Fibroblast of skin of abdomen (primary cell): ENCODE measurements around the gene RBM18.

Experiments used
- DNase-seq: peaks from one replicate; pipeline ENCODE4 v3.0.0-alpha.2; 2013

The RBM18 gene

GRCh38 chr9:122204055-122204454 is 60.6 kb downstream of the RBM18 start:
- DNase-seq, result no peak

- DNase-seq, result no peak
Measured at GRCh38 chr9:122202111-122202510, 62.5 kb downstream of the RBM18 start.

- DNase-seq, result no peak
Measured at GRCh38 chr9:122201641-122202040, 63.0 kb downstream of the RBM18 start.

- DNase-seq, result peak; percentile 23
Measured at GRCh38 chr9:122200960-122201595, 63.6 kb downstream of the RBM18 start.

- no peak for DNase-seq
Measured at GRCh38 chr9:122197882-122198281, 66.8 kb downstream of the RBM18 start.

GRCh38 chr9:122197426-122197825 is 67.2 kb downstream of the RBM18 start:
- no peak for DNase-seq

- no peak for DNase-seq
Measured at GRCh38 chr9:122195875-122196274, 68.8 kb downstream of the RBM18 start.

- DNase-seq, result no peak
Measured at GRCh38 chr9:122193651-122194050, 71.0 kb downstream of the RBM18 start.

- no peak for DNase-seq
Measured at GRCh38 chr9:122192914-122193525, 71.6 kb downstream of the RBM18 start.

GRCh38 chr9:122192261-122192875 is 72.3 kb downstream of the RBM18 start:
- DNase-seq, result no peak

GRCh38 chr9:122191584-122191983 is 73.1 kb downstream of the RBM18 start:
- DNase-seq, result no peak

GRCh38 chr9:122190597-122191381 is 73.9 kb downstream of the RBM18 start:
- DNase-seq, result peak; percentile 21

GRCh38 chr9:122188369-122188768 is 76.3 kb downstream of the RBM18 start:
- no peak for DNase-seq
